Suprapubic skin (tissue), 4 donors: ENCODE measurements around the gene ZNFX1. TPM values are rescaled to one million over a fixed set of nuclear protein-coding genes. Genes with fewer than 3 reads are reported as not detected.

ENCODE experiments used
- DNase-seq, 2 donors: peaks; one replicate each; pipeline ENCODE4 v3.0.0-alpha.2; 2019; ENCODE audit warnings: low spot score in 2 of 2
- H3K27ac ChIP-seq: fragments of 200-600 bp; sonication (generic); one replicate; pipeline ENCODE4 v1.5.1; 2019
- H3K27me3 ChIP-seq: fragments of 200-600 bp; sonication (generic); one replicate; pipeline ENCODE4 v1.5.1; 2019
- H3K36me3 ChIP-seq: fragments of 200-600 bp; sonication (generic); one replicate; pipeline ENCODE4 v1.5.1; 2019
- H3K4me1 ChIP-seq: fragments of 200-600 bp; sonication (generic); one replicate; pipeline ENCODE4 v1.5.1; 2019
- H3K4me3 ChIP-seq: fragments of 200-600 bp; sonication (generic); one replicate; pipeline ENCODE4 v1.5.1; 2019; ENCODE audit warnings: mild to moderate bottlenecking
- H3K9me3 ChIP-seq: fragments of 200-600 bp; sonication (generic); one replicate; pipeline ENCODE4 v1.5.1; 2019
- EP300 ChIP-seq: sonication (generic); formaldehyde crosslinking; IDR thresholded peaks from one replicate; pipeline ENCODE4 v1.6.1; 2017; ENCODE audit warnings: antibody characterized with exemption
- POLR2A ChIP-seq, 2 donors: fragments of 450-650 bp; IDR thresholded peaks; one replicate each; pipeline ENCODE4 v1.6.1; 2017; ENCODE audit warnings: antibody characterized with exemption in 2 of 2, mild to moderate bottlenecking in 2 of 2, moderate library complexity in 2 of 2
- POLR2AphosphoS5 ChIP-seq, 3 donors: sonication (generic); formaldehyde crosslinking; IDR thresholded peaks; one replicate each; pipeline ENCODE4 v1.6.1; 2017; ENCODE audit warnings: antibody characterized with exemption in 3 of 3
- WGBS: methylation state at CpG from one replicate; pipeline ENCODE4 v1.1.5; 2018; 5-methylcytosine and 5-hydroxymethylcytosine counted together
- total RNA-seq, 4 donors: library from RNA; depleted of rRNA; stranded (reverse); fragments of >200 nt; gene quantifications; one replicate each; pipeline ENCODE4 v1.1.0, GENCODE V29; 2016
- TF ChIP-seq, protein P1 (sequence below), 2 donors: fragments of 200-600 bp in 1 of 2; fragments of 450-650 bp in 1 of 2; sonication (generic) in 1 of 2; IDR thresholded peaks; one replicate each; pipeline ENCODE4 v1.5.1; 2016 to 2019; ENCODE audit warnings: antibody characterized with exemption in 2 of 2, mild to moderate bottlenecking in 1 of 2, moderate library complexity in 1 of 2

Gene ZNFX1
- total RNA-seq, 4 donors from 2014 or later = 25.9 to 36.1 (median 33.2) TPM

DNA sequence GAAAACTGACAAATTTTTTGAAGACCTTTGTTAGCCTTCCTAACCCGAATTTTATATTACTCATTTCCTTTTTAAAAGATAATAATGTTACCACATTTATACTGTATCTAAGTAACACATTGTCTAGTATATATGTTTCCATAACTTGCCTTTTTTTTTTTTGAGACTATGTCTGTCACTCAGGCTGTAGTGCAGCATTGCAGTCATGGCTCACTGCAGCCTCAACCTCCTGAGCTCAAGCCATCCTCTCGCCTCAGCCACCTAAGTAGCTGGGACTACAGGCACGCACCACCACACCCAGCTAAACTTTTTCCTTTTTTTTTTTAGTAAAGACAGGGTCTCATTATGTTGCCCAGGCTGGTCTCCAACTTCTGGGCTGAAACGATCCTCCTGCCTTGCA is 18.6 kb downstream of the ZNFX1 start:
- H3K36me3 ChIP-seq = peaks cover 98% of the 10 kb centered on the region
- no peak overlapping the region for H3K4me3 ChIP-seq
- TF ChIP-seq POLR2AphosphoS5 (IDR thresholded peaks at IDR 0.05) = no peak
- WGBS = 85% methylated on average over 4 of the region's 4 CpGs
- H3K27me3 ChIP-seq = no peaks in the 10 kb centered on the region
- H3K27ac ChIP-seq = no peak overlapping the region
- H3K9me3 ChIP-seq = no peaks in the 10 kb centered on the region
- no peaks in the 10 kb centered on the region for H3K4me1 ChIP-seq
- no peak for DNase-seq

DNA sequence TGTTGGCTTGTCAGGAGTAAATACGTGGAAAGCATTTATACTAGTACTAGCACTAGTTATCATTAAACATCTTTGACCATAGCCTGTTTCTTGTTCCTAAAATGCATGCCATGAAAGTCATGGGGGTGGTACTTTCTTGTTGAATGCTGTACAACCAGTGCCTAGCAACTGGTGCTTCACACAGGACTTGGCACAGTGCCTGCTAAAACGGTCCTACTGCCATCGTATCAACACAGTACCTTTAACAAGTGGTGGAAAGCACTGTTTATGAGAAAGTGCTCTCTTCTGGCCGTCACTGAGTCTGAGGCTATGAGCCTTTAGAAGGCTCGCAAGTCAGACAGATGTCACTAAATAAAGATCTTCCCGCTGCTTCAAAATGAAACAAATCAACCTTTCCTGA is 21.6 kb downstream of the ZNFX1 start:
- no peak for DNase-seq
- Histone ChIP-seq H3K4me3 (no peak overlapping the region), H3K36me3 (peaks cover 98% of the 10 kb centered on the region)

GRCh38 chr20:49252556-49253350 is 25.1 kb downstream of the ZNFX1 start:
- Histone ChIP-seq H3K4me1 (peaks cover 14% of the 10 kb centered on the region), H3K36me3 (peaks cover 99% of the 10 kb centered on the region), H3K27me3 (no peaks in the 10 kb centered on the region), H3K9me3 (no peaks in the 10 kb centered on the region), H3K27ac (no peak overlapping the region), H3K4me3 (no peak overlapping the region)
- TF ChIP-seq POLR2A (IDR thresholded peaks at IDR 0.05) (no peak), POLR2AphosphoS5 (IDR thresholded peaks at IDR 0.05) (no peak), EP300 (no peak)
- TF ChIP-seq, protein P1, sequence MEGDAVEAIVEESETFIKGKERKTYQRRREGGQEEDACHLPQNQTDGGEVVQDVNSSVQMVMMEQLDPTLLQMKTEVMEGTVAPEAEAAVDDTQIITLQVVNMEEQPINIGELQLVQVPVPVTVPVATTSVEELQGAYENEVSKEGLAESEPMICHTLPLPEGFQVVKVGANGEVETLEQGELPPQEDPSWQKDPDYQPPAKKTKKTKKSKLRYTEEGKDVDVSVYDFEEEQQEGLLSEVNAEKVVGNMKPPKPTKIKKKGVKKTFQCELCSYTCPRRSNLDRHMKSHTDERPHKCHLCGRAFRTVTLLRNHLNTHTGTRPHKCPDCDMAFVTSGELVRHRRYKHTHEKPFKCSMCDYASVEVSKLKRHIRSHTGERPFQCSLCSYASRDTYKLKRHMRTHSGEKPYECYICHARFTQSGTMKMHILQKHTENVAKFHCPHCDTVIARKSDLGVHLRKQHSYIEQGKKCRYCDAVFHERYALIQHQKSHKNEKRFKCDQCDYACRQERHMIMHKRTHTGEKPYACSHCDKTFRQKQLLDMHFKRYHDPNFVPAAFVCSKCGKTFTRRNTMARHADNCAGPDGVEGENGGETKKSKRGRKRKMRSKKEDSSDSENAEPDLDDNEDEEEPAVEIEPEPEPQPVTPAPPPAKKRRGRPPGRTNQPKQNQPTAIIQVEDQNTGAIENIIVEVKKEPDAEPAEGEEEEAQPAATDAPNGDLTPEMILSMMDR (IDR thresholded peaks at IDR 0.05) = no peak
- WGBS = 92% methylated on average over 6 of the region's 6 CpGs
- DNase-seq = no peak

More for the DNA sequence above, 21.6 kb downstream of the ZNFX1 start:
- Histone ChIP-seq H3K27ac (no peak overlapping the region), H3K4me1 (no peaks in the 10 kb centered on the region), H3K27me3 (no peaks in the 10 kb centered on the region), H3K9me3 (no peaks in the 10 kb centered on the region)
- TF ChIP-seq POLR2AphosphoS5 (IDR thresholded peaks at IDR 0.05) (no peak), POLR2A (IDR thresholded peaks at IDR 0.05) (no peak), EP300 (no peak)
- TF ChIP-seq, protein P1 (IDR thresholded peaks at IDR 0.05) = no peak
- WGBS = 89% methylated on average over 6 of the region's 6 CpGs

DNA sequence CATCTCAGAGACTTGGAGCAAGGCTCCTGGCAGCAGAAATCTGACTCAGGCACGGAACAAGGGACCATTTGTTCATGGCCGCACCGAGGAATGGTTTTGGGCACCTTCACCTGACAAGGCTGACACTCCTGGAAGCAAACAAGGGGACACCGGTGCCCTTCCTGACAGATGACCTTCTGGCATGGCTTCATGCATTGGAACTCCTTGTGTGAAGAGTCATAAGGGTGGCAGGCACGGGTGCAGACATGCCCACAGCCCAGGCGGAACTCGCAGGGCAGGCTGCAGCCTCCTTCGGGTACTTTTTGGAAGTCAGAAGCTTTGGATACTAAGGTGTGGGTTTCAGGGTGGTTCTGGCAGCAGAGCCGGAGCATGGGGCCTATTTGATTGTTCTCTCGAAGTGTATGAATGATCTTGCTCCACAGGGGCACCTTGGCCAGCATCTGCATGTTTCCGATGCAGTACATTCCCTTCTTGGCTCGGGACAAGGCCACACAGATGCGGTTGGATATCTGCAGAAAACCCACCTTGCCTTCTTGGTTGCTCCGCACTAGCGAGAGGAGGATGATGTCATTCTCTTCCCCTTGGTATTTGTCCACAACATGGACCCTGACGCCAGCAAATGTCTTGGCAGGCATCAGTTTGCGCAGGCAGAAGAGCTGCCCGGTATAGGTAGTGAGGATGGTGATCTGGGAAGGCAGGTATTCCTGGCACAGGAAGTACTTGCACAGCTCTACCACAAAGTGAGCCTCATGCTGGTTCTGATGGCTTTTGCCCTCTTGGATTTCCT is 28.8 kb downstream of the ZNFX1 start:
- no peaks in the 10 kb centered on the region for H3K9me3 ChIP-seq
- no peak for DNase-seq
- TF ChIP-seq EP300 (no peak), POLR2AphosphoS5 (IDR thresholded peaks at IDR 0.05) (no peak), POLR2A (IDR thresholded peaks at IDR 0.05) (no peak)
- TF ChIP-seq, protein P1 (IDR thresholded peaks at IDR 0.05) = no peak
- H3K27me3 ChIP-seq = no peaks in the 10 kb centered on the region
- peaks cover 97% of the 10 kb centered on the region for H3K36me3 ChIP-seq
- peaks cover 20% of the 10 kb centered on the region for H3K4me1 ChIP-seq
- H3K4me3 ChIP-seq = no peak overlapping the region
- H3K27ac ChIP-seq = no peak overlapping the region
- 82% methylated on average over 11 of the region's 18 CpGs for WGBS

- DNase-seq = no peak
- Histone ChIP-seq H3K27me3 (no peaks in the 10 kb centered on the region), H3K36me3 (peaks cover 97% of the 10 kb centered on the region), H3K4me1 (peaks cover 20% of the 10 kb centered on the region), H3K9me3 (no peaks in the 10 kb centered on the region), H3K27ac (no peak overlapping the region), H3K4me3 (no peak overlapping the region)
- 79% methylated on average over 2 of the region's 10 CpGs for WGBS
- no peak for TF ChIP-seq EP300
- TF ChIP-seq POLR2A (IDR thresholded peaks at IDR 0.05) = no peak
- TF ChIP-seq, protein P1 (IDR thresholded peaks at IDR 0.05) = no peak
- TF ChIP-seq POLR2AphosphoS5 (IDR thresholded peaks at IDR 0.05) = no peak
Observed at GRCh38 chr20:49248301-49248700, 29.6 kb downstream of the ZNFX1 start.
